ENCODE data around the gene RPL39L.

GRCh38 chr3:187088701-187089100, 50.6 kb downstream of the RPL39L start:
- no peak for TF ChIP-seq POLR2A (IDR thresholded peaks at IDR 0.05; ENCODE audit: low read length)
- no peak for TF ChIP-seq GATA1 (IDR thresholded peaks at IDR 0.05; ENCODE audit: low read depth, low read length)
